NCI-H1092 treated with DMSO at 0.1 percent for 48 hours (cell line): ENCODE data around the gene CEP20.

ENCODE experiments used
- DNase-seq: peaks from one replicate; lab custom pipeline; 2025; lab: John Stamatoyannopoulos, UW

Gene CEP20

GRCh38 chr16:15897834-15898254, 9.4 kb upstream of the CEP20 start:
- DNase-seq, result no peak

GRCh38 chr16:15897121-15897780, 8.8 kb upstream of the CEP20 start:
- no peak for DNase-seq

- DNase-seq, result no peak
Measured at GRCh38 chr16:15894571-15895374, 6.4 kb upstream of the CEP20 start.

GRCh38 chr16:15891508-15891907, 3.1 kb upstream of the CEP20 start:
- DNase-seq, result no peak

- DNase-seq, result no peak
Measured at GRCh38 chr16:15887283-15887682, 1.1 kb downstream of the CEP20 start.

- no peak for DNase-seq
Measured at GRCh38 chr16:15886078-15886477, 2.3 kb downstream of the CEP20 start.

- DNase-seq, result no peak
Measured at GRCh38 chr16:15885560-15886001, 2.8 kb downstream of the CEP20 start.

GRCh38 chr16:15882563-15882962, 5.8 kb downstream of the CEP20 start:
- no peak for DNase-seq

GRCh38 chr16:15881794-15882379, 6.5 kb downstream of the CEP20 start:
- DNase-seq, result no peak

GRCh38 chr16:15880434-15881308, 7.7 kb downstream of the CEP20 start:
- no peak for DNase-seq

GRCh38 chr16:15879255-15879811, 9.1 kb downstream of the CEP20 start:
- no peak for DNase-seq

GRCh38 chr16:15876503-15876902, 11.9 kb downstream of the CEP20 start:
- DNase-seq, result no peak

- peak; percentile 5 for DNase-seq
Measured at GRCh38 chr16:15874745-15875314, 13.6 kb downstream of the CEP20 start.

- no peak for DNase-seq
Measured at GRCh38 chr16:15873737-15874136, 14.7 kb downstream of the CEP20 start.

GRCh38 chr16:15873301-15873700, 15.1 kb downstream of the CEP20 start:
- no peak for DNase-seq

GRCh38 chr16:15870011-15870410, 18.4 kb downstream of the CEP20 start:
- no peak for DNase-seq

GRCh38 chr16:15866451-15866850, 22.0 kb downstream of the CEP20 start:
- no peak for DNase-seq

GRCh38 chr16:15865742-15866141, 22.7 kb downstream of the CEP20 start:
- DNase-seq, result no peak

GRCh38 chr16:15864939-15865338, 23.5 kb downstream of the CEP20 start:
- no peak for DNase-seq

- no peak for DNase-seq
Measured at GRCh38 chr16:15861996-15862395, 26.4 kb downstream of the CEP20 start.

- DNase-seq, result no peak
Measured at GRCh38 chr16:15858921-15859668, 29.3 kb downstream of the CEP20 start.
